NCI-H2081 (cell line): ENCODE data around the gene PLRG1.

Experiments used
- DNase-seq, 2 experiments: peaks; one replicate each; lab custom pipeline; 2025; lab: John Stamatoyannopoulos, UW

The PLRG1 gene

DNA sequence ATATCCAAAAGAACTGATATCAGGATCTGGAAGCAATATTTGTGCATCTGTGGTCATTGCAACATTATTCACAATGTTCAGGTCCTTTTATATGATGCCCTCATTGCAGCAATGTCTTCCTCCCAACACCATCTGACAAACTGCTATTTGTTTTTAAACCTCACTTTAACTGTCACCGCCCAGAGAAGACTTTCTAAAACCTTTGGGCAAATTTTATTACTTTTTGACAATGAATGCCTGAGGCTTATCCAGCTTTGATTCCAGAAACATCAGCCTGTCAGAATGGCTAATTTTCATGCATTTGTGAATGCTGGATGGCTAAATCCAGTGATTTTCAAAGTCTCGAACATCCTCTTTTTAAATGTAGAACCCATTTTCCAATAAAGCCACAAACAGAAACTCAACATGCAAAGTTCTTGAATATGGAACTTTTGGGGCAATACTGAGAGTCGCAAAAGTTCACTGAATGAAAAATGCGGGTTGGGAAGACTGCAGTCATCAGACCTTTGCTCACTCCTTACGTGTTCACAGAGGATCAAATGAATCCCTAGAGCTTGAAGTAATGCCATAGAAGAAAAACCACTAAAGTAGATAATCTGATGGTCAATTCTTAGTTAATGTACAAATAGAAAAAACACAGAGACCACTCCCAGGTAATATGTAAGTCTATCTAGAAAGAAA lies 23.1 kb upstream of the PLRG1 start:
- no peak for DNase-seq

DNA sequence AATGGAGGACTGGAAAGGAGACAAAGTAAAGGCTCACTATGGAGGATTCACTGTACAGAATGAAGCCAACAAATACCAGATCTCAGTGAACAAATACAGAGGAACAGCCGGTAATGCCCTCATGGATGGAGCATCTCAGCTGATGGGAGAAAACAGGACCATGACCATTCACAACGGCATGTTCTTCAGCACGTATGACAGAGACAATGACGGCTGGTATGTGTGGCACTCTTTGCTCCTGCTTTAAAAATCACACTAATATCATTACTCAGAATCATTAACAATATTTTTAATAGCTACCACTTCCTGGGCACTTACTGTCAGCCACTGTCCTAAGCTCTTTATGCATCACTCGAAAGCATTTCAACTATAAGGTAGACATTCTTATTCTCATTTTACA lies 19.4 kb upstream of the PLRG1 start:
- DNase-seq = no peak

DNA sequence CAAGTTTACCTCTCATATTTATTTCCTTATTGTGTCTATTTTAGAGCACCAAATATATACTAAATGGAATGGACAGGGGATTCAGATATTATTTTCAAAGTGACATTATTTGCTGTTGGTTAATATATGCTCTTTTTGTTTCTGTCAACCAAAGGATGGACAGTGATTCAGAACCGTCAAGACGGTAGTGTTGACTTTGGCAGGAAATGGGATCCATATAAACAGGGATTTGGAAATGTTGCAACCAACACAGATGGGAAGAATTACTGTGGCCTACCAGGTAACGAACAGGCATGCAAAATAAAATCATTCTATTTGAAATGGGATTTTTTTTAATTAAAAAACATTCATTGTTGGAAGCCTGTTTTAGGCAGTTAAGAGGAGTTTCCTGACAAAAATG lies 18.8 kb upstream of the PLRG1 start:
- no peak for DNase-seq

DNA sequence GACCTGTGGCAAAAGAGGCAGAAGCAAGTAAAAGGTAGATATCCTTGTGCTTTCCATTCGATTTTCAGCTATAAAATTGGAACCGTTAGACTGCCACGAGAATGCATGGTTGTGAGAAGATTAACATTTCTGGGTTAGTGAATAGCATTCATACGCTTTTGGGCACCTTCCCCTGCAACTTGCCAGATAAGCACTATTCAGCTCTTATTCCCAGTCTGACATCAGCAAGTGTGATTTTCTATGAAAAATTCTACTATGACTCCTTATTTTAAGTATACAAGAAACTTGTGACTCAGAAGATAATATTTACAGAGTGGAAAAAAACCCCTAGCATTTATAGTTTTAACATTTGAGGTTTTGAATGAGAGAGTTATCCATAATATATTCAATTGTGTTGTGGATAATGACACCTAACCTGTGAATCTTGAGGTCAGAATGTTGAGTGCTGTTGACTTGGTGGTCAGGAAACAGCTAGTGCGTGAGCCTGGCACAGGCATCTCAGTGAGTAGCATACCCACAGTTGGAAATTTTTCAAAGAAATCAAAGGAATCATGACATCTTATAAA lies 16.5 kb upstream of the PLRG1 start:
- no peak for DNase-seq

DNA sequence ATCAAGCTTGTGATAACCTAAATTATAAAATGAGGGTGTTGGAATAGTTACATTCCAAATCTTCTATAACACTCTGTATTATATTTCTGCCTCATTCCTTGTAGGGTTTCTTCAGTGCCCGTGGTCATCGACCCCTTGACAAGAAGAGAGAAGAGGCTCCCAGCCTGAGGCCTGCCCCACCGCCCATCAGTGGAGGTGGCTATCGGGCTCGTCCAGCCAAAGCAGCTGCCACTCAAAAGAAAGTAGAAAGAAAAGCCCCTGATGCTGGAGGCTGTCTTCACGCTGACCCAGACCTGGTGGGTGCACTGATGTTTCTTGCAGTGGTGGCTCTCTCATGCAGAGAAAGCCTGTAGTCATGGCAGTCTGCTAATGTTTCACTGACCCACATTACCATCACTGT lies 15.5 kb upstream of the PLRG1 start:
- DNase-seq = no peak

DNA sequence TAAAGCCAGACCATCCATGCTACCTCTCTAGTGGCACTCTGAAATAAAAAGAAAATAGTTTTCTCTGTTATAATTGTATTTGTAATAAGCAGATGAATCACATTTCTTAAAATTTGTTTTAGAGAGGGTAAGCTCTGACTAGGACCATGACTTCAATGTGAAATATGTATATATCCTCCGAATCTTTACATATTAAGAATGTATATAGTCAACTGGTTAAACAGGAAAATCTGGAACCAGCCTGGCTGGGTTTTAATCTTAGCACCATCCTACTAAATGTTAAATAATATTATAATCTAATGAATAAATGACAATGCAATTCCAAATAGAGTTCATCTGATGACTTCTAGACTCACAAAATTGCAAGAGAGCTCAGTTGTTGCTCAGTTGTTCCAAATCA lies 14.1 kb upstream of the PLRG1 start:
- no peak for DNase-seq

DNA sequence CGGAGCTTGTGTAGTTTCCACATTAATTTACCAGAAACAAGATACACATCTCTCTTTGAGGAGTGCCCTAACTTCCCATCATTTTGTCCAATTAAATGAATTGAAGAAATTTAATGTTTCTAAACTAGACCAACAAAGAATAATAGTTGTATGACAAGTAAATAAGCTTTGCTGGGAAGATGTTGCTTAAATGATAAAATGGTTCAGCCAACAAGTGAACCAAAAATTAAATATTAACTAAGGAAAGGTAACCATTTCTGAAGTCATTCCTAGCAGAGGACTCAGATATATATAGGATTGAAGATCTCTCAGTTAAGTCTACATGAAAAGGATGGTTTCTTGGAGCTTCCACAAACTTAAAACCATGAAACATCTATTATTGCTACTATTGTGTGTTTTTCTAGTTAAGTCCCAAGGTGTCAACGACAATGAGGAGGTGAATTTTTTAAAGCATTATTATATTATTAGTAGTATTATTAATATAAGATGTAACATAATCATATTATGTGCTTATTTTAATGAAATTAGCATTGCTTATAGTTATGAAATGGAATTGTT lies 12.6 kb upstream of the PLRG1 start, which contains the start of gene FGB:
Gene FGB, plus strand, starts transcription at position 315 of the 558 bp plus-strand sequence. Its CDS starts 8 bp downstream, at position 323.
- no peak for DNase-seq

DNA sequence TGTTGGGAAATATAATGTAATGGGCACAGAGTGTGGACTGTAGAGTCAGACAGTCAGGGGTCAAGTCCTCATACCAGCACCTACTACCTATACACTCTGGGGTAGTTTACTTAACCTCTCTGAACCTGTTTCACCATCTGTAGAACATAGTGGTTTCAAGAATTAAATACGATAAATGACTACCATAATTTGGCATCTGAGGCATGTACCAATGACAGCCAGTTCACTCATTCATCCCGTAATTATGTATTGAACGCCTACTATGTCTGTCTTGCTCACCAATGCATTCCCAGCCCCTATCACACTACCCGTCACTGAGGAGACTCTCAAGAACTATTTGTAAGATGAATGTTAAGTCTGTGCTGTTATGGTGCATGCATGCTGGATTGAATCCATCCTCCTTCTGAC lies 10.6 kb upstream of the PLRG1 start:
- no peak for DNase-seq

DNA sequence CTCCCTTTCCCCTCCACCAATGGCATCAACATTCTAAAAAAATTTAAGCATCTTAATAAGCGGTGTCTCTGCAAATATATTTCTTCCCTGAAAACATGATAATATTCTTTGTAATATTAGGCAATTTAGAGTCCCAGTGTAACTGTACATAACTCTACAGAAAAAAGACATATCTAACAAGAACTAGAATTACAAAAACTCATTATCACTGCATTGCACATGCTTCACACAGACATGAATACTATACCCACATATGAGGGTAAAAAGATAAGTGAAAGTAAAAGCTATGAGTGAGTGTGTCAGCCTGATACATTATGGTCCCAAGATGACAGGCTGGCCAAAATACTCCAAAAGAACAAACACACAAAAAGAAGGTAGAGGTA lies 10.2 kb upstream of the PLRG1 start:
- no peak for DNase-seq

DNA sequence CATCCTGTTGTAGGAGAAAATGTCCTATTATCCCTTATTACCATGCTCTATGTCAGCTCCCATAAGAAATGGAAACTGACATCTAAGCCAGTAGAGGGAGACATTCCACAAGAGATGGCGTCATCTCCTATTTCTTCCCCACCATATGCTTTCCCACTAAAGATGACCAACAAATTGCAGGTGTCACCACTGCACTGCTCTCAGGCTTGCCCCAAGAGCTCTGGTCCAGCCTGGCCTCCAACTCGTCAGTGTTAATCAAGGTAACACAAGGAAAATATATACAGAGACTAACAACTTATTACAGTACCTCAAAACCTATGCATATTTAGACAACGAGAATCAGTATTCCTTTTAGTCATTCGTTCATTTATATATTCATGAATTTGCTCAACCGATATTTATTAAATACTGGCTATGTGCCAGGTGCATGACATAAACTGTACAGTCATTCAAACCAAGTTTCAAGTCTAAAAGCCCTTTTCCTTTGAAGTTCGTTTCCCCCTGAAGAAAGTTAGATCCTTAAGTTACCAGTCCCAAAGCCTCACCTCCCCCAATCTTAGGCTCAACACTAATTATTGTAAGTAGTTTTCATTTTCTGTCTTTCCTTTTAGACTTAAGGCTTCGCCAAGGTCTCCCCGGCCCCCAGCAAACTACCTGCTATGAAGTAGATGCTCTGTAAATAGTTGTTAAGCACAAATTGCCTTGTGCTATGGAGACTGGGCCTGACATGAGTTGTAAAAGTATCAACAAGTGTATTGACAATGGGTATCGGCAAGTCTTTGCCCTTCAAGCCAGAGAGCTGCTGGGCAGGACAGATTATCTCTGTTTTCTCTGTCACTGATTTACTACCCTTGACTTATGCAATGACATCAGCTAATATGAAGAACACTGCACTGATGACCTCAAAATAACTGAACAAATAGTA lies 9.6 kb upstream of the PLRG1 start:
- DNase-seq = peak; percentile 20 to 27

DNA sequence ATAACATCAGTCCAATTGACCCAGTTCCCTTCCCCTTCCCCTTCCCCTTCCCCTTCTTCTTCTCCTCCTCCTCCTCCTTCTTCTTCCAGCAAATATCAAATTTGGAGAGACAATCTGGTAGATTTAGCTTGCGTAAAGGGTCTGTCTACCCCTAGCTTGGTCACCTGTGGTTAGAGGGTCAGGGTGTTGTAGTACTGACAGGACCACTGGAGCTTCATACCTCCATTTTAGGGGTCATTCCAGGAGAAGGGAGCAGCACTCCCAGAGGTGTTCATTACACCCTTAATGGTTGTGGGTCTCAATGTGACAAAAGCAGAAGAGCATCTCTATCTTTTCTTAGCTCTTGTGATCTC lies 8.9 kb upstream of the PLRG1 start:
- no peak for DNase-seq

DNA sequence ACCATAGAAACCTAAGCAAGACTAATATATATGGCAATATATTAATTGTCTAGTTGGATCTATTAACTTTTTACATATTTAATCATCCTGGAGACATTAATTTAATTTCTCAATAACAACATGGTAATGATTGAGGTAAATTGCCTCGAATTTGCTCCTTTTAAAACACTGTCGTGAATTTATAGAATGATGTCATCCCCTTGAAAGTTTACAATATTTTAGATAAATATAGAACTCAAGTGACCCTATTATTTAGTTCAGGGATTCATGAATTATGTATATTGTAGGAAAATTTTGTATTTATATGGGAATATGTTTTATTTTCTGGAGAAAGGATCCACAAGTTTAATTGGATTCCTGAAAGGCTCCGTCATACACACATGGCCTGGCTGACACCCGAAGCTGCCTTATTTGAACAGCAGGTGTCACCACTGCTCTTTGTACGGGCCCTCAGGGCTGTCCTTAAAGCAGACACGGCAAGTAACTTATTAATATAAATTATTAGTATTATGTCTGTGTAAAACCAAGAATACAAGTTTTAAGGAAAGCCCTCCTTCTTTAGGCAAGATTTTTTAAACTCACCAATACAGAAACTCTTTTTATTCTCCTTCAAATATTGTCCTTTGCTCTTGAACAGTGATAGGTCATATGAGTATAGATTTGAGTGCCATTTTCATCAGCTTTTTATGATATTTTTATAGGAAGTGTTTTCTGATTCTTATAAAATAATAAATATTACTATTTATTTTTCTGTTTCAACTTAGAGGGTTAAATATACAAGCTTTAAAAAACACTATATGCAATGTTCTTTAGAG lies 1.9 kb upstream of the PLRG1 start:
- peak; percentile 59 to 69 for DNase-seq

DNA sequence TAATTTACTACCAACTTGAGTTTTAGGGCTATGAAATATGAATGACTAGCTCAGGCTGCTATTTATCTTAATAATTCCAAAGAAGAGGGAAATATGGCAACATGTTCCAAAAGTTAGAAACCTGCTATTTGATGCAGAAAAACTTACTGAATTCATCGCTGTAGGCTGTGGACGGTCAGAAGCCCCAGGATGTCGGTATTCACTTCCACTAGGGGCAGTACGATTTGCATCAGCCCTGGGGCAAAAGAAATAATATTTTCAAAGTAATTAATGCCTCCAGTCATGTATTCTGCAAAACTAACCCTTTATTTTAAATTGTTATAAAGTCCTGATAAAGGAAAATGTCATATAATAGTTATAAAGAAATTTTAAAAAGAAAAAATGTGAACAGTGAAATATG lies 4.5 kb downstream of the PLRG1 start:
- no peak for DNase-seq

DNA sequence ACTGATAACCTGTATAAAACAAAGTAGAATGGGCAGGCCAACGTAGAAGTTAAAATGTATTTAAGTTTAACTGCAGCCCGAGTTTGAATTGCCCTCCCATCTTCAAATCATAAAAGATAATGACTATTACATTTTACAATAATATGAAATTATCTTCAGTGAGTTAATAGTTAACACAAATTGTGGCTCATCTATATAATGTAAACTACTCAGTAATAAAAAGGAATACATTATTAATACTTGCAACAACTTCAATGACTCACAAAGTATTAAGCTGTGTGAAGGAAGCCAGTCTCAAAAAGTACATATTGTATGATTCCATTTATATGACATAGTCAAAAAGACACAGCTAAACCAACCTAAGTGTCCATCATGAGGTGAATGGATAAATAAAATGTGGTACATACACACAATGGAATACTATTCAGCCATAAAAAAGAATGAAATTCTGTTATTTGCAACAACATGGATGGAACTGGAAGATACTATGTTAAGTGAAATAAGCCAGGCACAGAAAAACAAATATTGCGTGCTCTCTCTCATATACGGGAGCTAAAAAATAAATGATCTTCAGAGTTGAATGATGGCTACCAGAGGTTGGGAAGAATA lies 7.8 kb downstream of the PLRG1 start:
- DNase-seq = no peak

DNA sequence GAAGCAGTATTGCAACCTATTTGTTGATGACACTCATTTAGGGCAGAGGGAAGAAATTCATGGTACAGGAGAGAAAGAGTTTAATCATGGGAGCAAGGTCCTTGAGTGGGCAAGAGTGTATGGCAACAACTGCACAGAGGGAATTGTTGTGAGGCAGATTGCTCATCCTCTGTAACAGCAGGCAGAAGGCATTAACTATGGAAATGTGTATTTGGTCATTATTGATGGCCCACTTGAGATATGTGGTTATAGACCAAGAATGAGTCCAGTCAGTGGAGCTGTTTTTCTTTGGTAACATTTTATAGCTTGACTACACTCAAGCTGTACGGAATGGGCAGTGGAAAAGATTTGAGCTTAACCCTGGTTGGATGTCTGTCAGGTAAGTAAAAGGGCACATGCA lies 15.9 kb downstream of the PLRG1 start:
- DNase-seq = no peak

DNA sequence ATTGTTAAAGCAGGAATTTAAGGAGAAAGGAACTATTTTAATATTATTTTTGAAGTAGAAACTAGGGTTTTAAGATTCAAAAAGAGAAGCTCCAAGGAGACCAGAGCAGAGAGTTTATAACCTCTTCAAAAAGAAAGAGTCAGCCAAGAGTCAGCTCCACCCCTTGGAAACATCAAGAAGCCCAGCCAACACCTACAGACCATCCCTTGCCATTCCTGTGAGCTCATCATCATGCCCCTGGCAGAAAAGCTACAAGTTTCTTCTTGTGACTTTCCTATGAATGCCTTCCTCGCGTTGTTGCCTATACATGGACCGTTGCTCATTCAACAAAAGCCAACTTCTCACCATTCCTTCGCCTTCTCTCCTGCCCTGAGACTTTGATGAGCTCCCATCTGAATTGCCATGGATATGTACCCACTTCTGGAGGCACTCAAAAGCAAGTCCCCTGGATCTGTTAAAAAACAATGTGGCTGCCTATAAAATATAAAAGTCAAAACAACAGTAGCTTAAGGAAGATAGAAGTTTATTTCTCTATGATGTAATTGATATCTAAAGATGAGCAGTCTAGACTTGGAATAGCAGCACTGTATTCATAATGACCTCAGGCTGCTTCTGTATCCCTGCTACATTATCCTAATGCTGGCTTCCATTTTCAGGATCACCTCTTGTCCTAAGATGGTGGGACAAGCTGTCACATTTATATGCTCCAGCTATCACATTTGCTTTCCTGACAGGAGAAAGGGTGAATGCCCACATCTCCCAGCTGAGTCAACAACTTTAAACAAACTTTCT lies 20.3 kb downstream of the PLRG1 start:
- no peak for DNase-seq

DNA sequence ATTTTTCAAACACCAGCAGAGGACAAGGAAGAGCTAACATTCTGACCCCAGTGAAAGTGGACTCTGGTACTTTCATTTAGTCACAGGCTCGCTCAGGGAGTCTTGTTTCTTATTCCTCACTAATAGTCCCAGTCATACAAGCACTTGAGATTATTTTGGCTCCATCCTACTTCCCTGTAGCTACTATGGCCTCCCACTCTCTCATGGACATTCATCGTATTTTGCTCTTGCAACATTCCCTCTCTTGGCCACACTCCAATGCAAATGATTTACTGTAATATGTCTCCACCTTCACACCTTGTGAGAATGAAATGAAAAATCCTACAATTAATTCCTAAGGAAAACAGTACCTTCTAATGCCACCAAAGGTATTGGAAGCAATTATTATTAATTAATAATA lies 21.3 kb downstream of the PLRG1 start:
- no peak for DNase-seq

DNA sequence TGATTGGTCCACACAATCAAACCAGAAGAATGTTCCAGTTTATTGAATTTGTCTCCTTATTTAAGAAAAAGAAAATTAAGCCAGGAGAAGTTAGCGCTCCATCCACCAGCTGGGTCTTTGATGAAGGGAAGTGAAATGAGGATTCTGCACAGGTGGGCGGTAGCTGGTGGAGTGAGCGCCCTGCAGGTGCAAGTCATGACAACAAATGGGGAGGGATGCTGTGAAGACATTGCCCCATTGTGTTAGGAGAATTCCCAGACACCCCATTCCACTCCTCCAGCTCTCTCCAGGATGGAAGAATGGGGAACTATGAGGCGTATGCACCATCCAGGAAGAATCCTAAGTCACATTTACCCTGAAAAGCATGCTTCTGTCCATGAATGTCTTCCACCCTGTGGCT lies 22.9 kb downstream of the PLRG1 start:
- DNase-seq = peak in 1 of 2 experiments; percentile 1

DNA sequence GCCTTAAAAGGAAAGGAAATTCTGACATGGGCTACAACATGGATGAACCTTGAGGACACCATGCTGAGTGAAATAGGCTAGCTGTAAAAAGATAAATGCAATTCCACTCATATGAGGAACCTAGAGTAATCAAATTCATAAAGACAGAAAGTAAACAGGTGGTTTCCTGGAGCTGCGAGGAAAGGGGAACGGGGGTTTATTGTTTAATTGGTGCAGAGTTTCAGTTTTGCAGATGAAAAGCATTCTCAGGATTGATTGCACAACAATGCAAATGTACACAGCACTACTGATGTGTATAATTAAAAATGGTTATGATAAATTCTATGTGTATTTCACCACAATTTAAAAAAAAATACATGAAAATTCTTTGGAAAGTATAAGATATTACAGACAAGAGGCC lies 24.0 kb downstream of the PLRG1 start:
- peak in 1 of 2 experiments; percentile 17 for DNase-seq

DNA sequence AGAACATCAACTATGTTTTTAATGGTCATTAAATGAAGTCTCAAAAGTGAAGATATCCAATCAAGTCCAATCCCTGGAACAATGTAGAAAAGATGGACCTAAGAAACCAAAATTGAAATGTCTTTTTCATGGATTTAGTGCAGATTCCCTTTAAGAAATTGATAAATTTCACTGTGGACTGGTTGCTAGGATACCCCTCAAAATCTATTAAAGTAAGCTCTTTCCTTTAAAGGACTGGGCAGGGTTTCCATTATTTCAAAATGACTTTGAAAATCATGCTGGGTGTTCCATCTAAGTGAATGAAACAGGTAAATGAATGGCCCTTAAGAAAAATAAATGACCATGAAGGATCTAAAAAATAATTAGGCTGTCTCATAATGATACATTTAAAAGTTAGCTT lies 28.6 kb downstream of the PLRG1 start:
- DNase-seq = no peak

DNA sequence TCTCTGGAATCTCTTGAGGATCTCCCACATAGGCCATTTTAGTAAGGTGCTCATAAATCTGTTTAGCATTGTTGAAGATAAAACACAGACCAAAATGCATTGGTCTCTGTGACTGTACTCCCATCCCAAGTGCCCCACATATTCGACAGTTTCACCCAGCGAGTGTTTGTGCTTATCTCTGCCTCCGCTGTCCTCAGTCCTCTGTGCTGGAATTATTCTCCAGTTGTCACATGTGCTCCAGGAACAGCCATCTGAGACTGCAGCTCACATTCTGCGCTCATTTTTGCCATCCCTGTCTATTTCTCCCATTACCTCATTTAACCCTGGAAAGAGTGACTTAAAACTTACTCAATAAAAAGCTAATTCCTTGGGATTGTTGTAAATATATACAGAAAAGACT lies 31.0 kb downstream of the PLRG1 start:
- DNase-seq = no peak
